ENCODE results near the gene TARS3.

DNA sequence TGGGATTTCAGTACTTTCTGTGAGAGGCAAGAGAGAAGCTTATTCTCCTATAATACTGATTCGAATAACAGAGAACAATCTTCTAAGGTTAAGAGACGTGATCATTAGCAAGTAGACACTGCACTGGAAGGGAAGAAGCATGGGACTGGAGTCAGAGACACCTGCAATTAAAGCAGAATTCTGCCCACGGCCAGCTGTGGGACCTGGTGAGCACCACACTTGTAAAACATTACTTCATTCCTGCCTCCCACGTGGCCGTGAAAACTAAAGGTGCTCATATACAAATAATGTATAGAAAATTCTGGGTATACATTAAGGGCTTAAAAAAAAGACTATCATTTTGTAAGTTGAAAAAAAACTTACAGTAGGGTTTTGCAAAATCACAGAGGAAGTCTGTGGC is 74.1 kb downstream of the TARS3 start:
- TF ChIP-seq, protein P1, sequence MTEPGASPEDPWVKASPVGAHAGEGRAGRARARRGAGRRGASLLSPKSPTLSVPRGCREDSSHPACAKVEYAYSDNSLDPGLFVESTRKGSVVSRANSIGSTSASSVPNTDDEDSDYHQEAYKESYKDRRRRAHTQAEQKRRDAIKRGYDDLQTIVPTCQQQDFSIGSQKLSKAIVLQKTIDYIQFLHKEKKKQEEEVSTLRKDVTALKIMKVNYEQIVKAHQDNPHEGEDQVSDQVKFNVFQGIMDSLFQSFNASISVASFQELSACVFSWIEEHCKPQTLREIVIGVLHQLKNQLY (CRISPR knock-in tag; IDR thresholded peaks at IDR 0.05): no peak
- TF ChIP-seq, protein P2, sequence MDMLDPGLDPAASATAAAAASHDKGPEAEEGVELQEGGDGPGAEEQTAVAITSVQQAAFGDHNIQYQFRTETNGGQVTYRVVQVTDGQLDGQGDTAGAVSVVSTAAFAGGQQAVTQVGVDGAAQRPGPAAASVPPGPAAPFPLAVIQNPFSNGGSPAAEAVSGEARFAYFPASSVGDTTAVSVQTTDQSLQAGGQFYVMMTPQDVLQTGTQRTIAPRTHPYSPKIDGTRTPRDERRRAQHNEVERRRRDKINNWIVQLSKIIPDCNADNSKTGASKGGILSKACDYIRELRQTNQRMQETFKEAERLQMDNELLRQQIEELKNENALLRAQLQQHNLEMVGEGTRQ (CRISPR knock-in tag; IDR thresholded peaks at IDR 0.05): no peak
- TF ChIP-seq, protein P3, sequence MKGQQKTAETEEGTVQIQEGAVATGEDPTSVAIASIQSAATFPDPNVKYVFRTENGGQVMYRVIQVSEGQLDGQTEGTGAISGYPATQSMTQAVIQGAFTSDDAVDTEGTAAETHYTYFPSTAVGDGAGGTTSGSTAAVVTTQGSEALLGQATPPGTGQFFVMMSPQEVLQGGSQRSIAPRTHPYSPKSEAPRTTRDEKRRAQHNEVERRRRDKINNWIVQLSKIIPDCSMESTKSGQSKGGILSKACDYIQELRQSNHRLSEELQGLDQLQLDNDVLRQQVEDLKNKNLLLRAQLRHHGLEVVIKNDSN (CRISPR knock-in tag; IDR thresholded peaks at IDR 0.05): no peak
- TF ChIP-seq ESRRA (CRISPR knock-in tag; IDR thresholded peaks at IDR 0.05; ENCODE audit: borderline replicate concordance) (no peak), ZNF232 (CRISPR knock-in tag; IDR thresholded peaks at IDR 0.05) (no peak), FOXJ3 (CRISPR knock-in tag; IDR thresholded peaks at IDR 0.05; ENCODE audit: borderline replicate concordance) (no peak), ETV6 (CRISPR knock-in tag; IDR thresholded peaks at IDR 0.05) (no peak), RELA (CRISPR knock-in tag; IDR thresholded peaks at IDR 0.05; ENCODE audit: borderline replicate concordance) (no peak)
- TF ChIP-seq, protein P4, sequence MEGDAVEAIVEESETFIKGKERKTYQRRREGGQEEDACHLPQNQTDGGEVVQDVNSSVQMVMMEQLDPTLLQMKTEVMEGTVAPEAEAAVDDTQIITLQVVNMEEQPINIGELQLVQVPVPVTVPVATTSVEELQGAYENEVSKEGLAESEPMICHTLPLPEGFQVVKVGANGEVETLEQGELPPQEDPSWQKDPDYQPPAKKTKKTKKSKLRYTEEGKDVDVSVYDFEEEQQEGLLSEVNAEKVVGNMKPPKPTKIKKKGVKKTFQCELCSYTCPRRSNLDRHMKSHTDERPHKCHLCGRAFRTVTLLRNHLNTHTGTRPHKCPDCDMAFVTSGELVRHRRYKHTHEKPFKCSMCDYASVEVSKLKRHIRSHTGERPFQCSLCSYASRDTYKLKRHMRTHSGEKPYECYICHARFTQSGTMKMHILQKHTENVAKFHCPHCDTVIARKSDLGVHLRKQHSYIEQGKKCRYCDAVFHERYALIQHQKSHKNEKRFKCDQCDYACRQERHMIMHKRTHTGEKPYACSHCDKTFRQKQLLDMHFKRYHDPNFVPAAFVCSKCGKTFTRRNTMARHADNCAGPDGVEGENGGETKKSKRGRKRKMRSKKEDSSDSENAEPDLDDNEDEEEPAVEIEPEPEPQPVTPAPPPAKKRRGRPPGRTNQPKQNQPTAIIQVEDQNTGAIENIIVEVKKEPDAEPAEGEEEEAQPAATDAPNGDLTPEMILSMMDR (IDR thresholded peaks at IDR 0.05): no peak
- TF ChIP-seq, protein P5, sequence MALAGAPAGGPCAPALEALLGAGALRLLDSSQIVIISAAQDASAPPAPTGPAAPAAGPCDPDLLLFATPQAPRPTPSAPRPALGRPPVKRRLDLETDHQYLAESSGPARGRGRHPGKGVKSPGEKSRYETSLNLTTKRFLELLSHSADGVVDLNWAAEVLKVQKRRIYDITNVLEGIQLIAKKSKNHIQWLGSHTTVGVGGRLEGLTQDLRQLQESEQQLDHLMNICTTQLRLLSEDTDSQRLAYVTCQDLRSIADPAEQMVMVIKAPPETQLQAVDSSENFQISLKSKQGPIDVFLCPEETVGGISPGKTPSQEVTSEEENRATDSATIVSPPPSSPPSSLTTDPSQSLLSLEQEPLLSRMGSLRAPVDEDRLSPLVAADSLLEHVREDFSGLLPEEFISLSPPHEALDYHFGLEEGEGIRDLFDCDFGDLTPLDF (CRISPR knock-in tag; IDR thresholded peaks at IDR 0.05): no peak
- TF ChIP-seq, protein P6, sequence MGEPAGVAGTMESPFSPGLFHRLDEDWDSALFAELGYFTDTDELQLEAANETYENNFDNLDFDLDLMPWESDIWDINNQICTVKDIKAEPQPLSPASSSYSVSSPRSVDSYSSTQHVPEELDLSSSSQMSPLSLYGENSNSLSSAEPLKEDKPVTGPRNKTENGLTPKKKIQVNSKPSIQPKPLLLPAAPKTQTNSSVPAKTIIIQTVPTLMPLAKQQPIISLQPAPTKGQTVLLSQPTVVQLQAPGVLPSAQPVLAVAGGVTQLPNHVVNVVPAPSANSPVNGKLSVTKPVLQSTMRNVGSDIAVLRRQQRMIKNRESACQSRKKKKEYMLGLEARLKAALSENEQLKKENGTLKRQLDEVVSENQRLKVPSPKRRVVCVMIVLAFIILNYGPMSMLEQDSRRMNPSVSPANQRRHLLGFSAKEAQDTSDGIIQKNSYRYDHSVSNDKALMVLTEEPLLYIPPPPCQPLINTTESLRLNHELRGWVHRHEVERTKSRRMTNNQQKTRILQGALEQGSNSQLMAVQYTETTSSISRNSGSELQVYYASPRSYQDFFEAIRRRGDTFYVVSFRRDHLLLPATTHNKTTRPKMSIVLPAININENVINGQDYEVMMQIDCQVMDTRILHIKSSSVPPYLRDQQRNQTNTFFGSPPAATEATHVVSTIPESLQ (CRISPR knock-in tag; IDR thresholded peaks at IDR 0.05): no peak
